Colon (tissue), 2 donors: ENCODE results near the gene BAIAP2L1.
"Not testable (repeated sequence)": the region's sequence is repeated elsewhere in the genome, so short reads cannot be mapped to it uniquely, and the experiment has no call there.

Experiments used
- FAIRE-seq: peaks from 2 replicates; lab custom pipeline; 2012; peaks lifted over from hg19 to GRCh38; lab: Jason Lieb, UNC
- donor health status: control.
- donor health status: control.

BAIAP2L1 gene

GRCh38 chr7:98400542-98401340 is at the start of gene BAIAP2L1:
Gene BAIAP2L1 (minus strand): TSS chr7:98401090. CDS start chr7:98400852, 238 bp downstream.
- no peak for FAIRE-seq

- no peak for FAIRE-seq
These were observed 47.9 kb upstream of the BAIAP2L1 start for GRCh38 chr7:98448766-98449165.

- FAIRE-seq: not testable (repeated sequence)
These were observed 40.1 kb upstream of the BAIAP2L1 start for GRCh38 chr7:98440992-98441391.

- no peak for FAIRE-seq
These were observed 38.6 kb upstream of the BAIAP2L1 start for GRCh38 chr7:98439484-98439883.

GRCh38 chr7:98434087-98434486 is 33.2 kb upstream of the BAIAP2L1 start:
- no peak for FAIRE-seq

GRCh38 chr7:98429799-98430198 is 28.9 kb upstream of the BAIAP2L1 start:
- no peak for FAIRE-seq

- FAIRE-seq: no peak
These were observed 22.2 kb upstream of the BAIAP2L1 start for GRCh38 chr7:98423043-98423442.

- FAIRE-seq: no peak
These were observed 20.2 kb upstream of the BAIAP2L1 start for GRCh38 chr7:98420966-98421612.

GRCh38 chr7:98419988-98420387 is 19.1 kb upstream of the BAIAP2L1 start:
- FAIRE-seq: not testable (repeated sequence)

- not testable (repeated sequence) for FAIRE-seq
These were observed 18.4 kb upstream of the BAIAP2L1 start for GRCh38 chr7:98419316-98419691.

- FAIRE-seq: no peak
These were observed 17.9 kb upstream of the BAIAP2L1 start for GRCh38 chr7:98418636-98419315.

GRCh38 chr7:98418271-98418635 is 17.4 kb upstream of the BAIAP2L1 start:
- FAIRE-seq: no peak

GRCh38 chr7:98417604-98418270 is 16.8 kb upstream of the BAIAP2L1 start:
- not testable (repeated sequence) for FAIRE-seq

GRCh38 chr7:98414205-98414900 is 13.5 kb upstream of the BAIAP2L1 start:
- FAIRE-seq: no peak

- FAIRE-seq: not testable (repeated sequence)
These were observed 12.8 kb upstream of the BAIAP2L1 start for GRCh38 chr7:98413655-98414054.

GRCh38 chr7:98409843-98410242 is 9.0 kb upstream of the BAIAP2L1 start:
- peak; percentile 98 for FAIRE-seq

GRCh38 chr7:98408146-98408545 is 7.3 kb upstream of the BAIAP2L1 start:
- not testable (repeated sequence) for FAIRE-seq

GRCh38 chr7:98406827-98407226 is 5.9 kb upstream of the BAIAP2L1 start:
- FAIRE-seq: no peak

- FAIRE-seq: no peak
These were observed 4.0 kb upstream of the BAIAP2L1 start for GRCh38 chr7:98404840-98405239.

- no peak for FAIRE-seq
These were observed 874 bp downstream of the BAIAP2L1 start for GRCh38 chr7:98399890-98400541.

- no peak for FAIRE-seq
These were observed 1.4 kb downstream of the BAIAP2L1 start for GRCh38 chr7:98399462-98399861.
